T-helper 2 cell (primary cell): ENCODE measurements around the gene MBD3L3.
"Not testable (repeated sequence)": the region's sequence is repeated elsewhere in the genome, so short reads cannot be mapped to it uniquely, and the experiment has no call there.

Source experiments
- DNase-seq, 5 experiments: peaks; one replicate each; pipeline versions ENCODE4 v3.0.0 to v3.0.0-alpha.2; 2012 to 2022
- total RNA-seq, 2 donors: gene quantifications; one replicate each; lab custom pipeline; 2026; lab: John Stamatoyannopoulos, UW

The MBD3L3 gene
- 0 reads per million in 2 donors for total RNA-seq

DNA sequence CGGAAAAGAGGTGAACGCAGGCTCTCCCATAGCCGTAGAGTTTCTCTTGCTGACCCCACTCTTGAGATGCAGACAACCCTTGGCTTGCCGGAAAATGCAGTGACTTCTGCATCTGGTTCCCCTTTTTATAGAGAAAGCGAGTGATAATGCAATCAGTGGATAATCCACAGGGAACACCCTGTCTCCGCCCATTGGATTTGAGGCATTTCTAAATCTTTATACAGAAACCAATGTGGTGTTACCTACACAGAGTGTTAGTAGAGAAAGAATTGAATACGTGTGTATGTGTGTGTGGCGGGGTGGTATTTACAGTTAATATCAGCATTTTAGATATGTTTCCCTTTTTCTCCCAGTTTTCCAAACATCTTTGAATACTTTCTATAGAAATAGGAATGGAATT, at the start of gene MBD3L3:
MBD3L3 (minus strand) TSS at position 101 of the 400 bp plus-strand sequence; CDS start at position 30, 71 bp downstream.
- not testable (repeated sequence) for DNase-seq

DNA sequence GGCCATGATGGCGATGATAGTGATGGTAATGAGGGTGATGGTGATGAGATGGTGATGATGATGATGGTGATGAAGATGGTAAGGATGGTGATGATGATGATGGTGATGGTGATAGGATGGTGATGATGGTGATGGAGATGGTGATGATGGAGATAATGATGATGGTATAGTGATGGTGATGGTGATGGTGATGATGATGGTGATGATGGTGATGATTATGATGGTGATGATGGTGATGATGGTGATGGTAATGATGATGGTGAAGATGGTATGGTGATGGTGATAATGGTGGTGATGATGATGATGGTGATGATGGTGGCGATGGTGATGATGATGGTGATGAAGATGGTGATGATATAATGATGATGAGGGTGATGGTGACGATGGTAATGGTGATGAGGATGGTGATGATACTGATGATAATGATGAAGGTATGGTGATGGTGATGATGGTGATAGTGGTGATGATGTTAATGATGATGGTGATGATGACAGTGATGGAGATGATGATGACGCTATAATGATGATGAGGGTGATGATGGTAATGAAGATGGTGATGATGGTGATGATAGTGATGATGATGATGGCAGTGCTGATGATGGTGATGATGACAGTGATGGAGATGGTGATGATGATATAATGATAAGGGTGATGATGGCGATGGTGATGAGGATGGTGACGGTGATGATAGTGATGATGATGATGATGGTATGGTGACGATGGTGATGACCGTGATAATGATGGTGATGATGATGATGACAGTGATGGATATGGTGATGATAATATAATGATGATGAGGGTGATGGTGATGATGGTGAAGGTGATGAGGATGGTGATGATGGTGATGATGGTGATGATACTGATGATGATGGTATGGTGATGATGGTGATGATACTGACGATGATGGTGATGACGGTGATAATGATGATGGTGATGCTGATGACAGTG, 48.5 kb upstream of the MBD3L3 start:
- no peak for DNase-seq

DNA sequence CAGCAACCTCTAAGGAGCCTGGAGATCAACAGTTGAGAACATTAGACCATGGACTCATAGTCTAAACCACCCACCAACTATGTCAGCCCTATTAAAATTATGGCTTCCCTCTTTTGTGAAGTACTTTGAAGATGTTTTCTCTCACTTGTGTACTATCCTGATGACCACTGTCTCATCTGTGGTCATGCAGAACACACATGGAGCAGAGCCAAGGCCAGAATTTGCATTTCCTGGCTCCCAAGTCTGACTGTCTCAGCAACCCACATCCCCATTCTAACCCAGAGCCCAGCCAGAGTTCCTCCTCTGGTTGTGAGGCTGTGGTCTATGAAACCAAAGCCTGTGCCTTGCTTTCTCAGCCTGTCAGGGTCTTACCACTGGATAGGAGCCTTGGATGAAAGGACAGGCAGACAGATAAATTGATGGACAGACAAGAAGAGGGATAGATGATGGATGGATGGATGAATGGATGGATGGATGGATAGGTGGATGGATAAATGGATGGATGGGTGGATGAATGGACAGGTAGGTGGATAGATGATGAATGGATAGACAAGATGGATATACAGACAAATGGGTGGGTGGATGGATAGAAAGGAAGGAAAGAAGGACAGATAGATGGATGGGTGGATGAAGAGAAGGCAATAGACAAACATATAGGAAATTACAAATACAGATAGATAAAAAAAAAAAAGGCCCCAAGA, 46.4 kb upstream of the MBD3L3 start:
- no peak for DNase-seq

DNA sequence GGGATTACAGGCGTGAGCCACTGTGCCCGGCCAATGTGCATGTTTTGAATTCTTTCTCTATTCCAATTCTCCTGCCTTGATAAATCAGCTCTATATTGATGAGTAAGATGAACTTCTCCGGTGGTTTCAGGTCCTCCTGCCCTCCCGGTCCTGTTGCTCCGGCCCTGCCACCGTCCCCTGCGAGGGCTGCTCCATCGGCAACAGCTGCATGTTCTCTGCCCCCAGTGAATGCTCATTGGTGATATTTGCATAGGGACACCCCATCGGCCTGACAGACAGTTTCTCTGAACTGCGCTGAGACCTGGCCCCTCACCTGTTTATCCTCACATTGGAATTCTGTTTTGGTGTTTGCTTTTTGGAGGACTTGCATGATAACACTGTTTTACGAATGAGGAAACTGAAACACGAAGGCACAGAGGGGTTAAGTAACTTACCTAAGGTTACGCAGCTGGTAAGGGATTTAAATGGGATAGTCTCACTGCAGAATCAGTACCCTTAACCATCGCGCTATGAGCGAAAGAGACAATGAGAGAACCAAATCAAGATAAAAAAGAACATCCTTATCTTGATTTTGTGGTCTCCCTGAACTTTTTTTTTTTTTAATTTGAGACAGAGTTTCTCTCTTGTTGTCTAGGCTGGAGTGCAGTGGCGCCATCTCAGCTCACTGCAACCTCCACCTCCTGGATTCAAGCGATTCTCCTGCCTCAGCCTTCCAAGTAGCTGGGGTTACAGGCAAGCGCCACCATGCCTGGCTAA, 43.2 kb upstream of the MBD3L3 start:
- DNase-seq: peak in 2 of 5 experiments; percentile 6 to 83

DNA sequence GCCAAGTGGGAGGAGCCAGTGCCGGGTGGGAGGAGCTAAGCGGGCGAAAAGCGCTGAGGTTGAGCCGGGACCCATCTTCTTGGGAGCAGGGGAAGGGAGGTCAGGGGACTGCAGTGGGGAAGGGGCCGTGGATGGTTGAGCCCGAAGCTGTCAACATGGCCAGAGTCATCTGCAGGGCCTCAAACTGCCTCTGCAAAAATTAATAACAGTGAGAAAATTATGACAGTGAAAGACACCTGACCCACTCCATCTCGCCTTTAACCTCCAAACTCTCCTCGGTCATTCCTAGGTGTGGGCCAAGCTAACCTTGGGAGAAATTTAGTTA, 41.1 kb upstream of the MBD3L3 start:
- DNase-seq: no peak

DNA sequence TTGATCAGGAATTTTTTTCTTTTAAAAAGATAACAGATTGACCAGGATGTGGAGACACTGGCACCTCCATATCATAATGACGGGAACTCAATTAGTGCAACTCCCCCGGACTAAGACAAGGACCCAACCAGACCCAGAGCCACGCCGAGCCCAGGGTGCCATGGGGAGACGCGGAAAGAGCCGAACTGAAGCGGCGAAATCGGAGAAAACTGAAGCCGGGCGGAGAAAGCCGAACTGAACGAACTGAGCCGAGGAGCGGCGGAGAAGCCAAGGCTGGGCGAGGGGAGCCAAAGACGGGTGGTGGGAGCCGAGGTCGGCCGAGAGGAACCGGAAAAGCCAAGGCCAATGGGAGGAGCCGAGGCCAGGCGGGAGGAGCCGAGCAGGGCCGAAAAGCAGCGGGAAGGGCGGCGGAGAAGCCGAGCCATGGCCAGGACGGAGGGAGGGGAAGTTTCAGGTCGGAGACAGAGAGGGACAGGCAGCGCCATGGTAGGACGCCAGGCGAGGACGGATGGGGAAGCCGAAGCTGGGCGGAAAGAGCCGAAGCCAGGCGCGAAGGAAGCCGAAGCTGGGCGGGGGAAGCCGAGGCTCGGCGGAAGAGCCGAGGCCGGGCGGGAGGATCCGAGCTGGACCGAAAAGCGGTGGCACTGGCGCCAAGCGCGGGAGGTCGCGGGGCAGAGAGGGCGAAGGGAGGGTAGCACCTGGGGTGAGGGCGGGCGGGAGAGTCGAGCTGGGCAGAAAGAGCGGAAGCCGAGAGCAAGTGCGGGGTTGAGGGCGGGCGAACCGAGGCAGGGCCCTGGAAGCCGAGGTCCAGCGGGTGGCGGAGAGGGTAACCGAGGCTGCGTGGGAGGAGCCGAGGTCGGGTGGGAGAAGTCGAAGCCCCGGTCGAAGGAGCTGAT, 40.5 kb upstream of the MBD3L3 start:
- peak; percentile 62 to 93 (median 79) for DNase-seq

DNA sequence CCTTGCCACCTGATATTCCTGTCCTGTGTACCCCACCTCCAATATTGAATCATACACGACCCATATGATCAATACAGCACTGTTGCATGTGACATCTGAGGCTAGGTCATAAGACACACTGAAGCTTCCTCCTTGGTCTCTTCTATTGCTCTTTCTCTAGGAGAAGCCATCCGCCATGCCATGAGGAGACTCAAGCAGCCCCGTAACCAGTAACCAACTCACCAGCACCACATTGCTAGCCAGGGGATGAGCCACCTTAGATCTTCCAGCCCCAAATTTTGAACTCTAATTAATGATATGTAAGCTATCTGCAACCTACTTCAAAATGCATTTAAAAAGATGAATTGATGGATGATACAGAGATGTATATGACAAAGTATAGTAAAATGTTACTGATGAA, 39.6 kb upstream of the MBD3L3 start:
- DNase-seq: no peak

DNA sequence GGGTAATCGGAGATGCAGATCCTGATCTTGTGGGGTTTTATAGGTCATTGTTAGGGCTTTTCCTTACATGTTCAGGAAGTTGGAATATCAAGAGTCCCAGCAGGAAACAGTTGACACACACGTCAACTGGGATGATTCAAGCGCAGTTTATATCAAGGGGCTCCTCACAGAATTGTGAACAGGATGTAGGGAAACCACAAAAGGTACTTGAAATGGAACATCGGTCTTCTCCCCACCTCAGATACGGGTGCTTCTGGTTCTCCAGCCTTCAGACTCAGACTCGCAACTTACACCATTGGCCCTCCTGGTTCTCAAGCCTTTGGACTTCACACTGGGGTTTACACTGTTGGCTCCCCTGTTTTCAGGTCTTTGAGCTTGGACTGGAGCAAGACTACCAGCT, 30.5 kb upstream of the MBD3L3 start:
- DNase-seq: no peak

DNA sequence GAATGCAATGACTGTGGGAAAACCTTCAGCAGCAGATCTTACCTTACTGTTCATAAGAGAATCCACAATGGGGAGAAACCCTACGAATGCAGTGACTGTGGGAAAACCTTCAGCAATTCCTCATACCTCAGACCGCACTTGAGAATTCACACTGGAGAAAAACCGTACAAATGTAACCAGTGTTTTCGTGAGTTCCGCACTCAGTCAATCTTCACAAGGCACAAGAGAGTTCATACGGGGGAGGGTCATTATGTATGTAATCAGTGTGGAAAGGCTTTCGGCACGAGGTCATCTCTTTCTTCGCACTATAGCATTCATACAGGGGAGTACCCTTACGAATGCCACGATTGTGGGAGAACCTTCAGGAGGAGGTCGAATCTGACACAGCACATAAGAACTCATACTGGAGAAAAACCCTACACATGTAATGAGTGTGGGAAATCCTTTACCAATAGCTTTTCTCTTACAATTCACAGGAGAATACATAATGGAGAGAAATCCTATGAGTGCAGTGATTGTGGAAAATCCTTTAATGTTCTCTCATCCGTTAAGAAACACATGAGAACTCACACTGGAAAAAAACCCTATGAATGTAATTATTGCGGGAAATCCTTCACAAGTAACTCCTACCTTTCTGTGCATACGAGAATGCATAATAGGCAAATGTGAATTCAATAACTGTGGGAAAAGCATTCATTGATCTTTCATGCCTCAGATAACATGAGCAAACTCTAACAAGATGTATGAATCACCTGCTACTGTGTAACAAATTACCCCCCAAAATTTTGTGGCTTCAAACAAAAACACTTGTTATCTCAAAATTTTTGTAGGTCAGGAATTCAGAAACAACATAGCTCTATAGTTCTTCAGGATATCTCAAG, 24.8 kb upstream of the MBD3L3 start:
- DNase-seq: peak in 1 of 5 experiments; percentile 64

DNA sequence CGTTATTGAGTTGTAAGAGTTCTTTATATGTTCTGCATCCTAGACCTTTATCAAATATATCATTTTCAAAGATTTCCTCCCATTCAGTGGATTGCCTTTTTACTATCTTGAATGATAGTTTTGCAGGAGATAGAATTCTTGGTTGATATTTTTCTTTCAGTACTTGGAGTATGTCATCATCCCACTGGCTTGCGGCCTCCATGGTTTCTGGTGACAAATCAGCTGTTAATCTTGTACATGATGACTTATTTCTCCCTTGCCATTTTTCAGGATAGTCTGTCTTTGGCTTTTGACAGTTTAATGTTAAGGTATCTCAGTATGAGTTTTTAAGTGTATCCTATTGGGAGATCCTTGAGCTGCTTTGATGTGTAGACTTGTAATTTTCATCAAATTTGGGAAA, 19.5 kb upstream of the MBD3L3 start:
- no peak for DNase-seq

DNA sequence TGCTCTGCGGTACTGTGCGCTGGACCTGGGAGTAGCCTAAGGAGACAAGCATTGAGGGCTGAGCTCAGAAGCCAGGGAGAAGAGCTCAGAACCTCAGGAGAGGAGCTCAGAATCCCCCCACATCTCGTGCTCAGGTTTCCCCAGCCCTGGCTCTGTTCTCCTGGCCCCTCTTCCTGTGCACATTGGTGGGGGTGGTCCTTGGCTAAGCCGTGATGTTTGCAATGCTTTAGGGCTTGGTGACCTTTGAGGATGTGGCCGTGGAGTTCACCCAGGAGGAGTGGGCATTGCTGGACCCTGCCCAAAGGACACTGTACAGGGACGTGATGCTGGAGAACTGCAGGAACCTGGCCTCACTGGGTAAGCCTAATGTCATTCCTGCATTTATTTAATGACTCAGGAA, 17.7 kb upstream of the MBD3L3 start:
- no peak for DNase-seq

DNA sequence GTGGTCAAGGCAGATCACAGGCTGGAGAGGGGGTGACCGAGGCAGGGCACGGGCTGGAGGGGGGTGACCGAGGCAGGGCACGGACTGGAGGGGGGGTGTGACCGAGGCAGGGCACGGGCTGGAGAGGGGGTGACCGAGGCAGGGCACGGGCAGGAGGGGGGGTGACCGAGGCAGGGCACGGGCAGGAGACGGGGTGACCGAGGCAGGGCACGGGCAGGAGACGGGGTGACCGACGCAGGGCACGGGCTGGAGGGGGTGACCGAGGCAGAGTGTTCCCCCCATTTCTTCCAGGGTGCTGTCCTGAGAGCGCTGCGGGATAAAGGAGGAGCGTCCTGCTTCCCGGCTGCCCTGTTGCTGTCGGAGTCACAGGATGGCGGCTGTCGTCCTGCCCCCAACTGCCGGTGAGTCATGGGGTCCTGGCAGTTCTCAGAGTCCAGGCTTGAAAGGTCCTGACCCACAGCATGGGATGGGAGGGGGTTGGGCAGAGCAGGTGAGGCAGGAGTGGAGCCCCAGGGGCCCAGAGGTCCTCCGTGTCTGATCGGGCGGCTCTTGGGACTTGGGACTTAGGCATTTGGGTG, 16.3 kb upstream of the MBD3L3 start:
- DNase-seq: no peak

DNA sequence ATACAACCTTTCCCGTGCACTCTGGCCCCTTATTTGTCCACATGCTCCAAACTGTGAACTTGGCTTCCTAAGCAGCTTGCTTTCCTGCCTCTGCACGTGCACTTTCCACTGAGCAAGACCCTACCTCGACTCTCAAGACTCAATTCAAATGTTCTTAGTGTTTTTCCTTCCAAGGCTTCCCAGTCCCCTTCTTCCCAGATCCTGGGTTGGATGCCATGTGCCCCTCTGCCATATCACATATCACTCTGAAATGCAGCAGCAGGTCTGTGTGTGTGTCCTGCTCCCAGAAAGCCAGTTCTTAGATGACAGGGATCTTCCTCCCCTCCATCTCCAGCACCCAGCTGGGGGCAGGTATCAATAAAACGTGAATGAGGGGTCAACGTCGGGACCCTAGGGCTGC, 14.1 kb upstream of the MBD3L3 start:
- no peak for DNase-seq

DNA sequence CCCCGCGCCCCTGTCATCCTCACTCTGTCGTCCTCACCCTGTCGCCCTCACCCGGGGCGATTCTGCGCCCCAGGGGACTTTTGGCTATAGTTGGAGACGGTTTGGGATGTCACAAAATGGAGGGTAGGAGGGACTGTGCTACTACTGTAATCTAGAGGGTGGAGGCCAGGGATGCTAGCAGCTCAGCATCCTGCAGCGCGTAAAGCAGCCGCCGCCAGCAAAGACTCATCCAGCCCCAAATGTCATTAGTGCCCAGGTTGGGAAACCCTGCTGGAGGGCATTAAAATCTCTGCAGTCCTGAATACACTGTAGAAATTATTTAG, 11.4 kb upstream of the MBD3L3 start:
- peak in 1 of 5 experiments; percentile 69 for DNase-seq

DNA sequence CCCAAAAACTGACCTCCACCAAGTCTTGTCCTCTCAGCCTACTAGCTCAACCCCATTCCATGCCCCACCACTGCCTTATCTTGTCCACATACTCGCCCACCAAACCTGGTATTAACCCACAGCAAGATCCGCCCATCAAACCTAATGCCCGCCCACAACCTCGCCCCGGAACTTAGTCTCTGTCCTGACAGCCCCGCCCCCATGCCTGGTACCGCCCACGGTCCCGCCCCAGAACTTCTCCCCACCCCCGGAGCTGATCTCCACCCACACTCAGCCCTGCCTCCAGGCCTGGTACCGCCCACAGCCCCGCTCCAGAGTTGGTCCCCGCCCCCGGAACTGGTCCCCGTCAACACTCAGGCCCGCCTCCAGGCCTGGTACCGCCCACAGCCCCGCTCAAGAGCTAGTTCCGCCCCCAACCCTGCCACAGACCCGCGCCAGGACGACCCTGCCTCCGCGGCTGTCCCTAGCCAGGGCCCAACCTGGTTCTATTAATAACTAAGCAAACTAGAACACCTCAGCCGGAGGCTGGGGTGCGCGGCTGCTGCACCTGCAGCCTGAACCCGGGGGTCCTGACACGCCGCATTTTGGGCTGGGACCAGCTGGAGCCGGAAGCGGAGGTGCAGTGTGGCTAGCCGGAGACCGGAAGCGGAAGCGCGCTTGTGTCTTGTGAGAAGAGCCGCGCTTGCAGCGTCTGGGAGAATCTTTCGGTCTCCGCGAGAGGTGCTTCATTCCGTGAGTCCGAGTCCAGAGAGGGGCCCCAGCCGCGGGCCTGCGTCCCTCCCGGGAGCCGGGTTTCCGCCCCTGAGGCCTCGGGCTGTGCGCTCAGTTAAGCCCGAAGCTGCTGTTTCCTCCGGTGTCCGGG, 10.8 kb upstream of the MBD3L3 start, which contains the start of gene ZNF557:
ZNF557 (plus strand) TSS at position 662 of the 862 bp plus-strand sequence. CDS start 5,372 bp downstream, outside the sequence.
- peak; percentile 91 to 100 (median 98) for DNase-seq

DNA sequence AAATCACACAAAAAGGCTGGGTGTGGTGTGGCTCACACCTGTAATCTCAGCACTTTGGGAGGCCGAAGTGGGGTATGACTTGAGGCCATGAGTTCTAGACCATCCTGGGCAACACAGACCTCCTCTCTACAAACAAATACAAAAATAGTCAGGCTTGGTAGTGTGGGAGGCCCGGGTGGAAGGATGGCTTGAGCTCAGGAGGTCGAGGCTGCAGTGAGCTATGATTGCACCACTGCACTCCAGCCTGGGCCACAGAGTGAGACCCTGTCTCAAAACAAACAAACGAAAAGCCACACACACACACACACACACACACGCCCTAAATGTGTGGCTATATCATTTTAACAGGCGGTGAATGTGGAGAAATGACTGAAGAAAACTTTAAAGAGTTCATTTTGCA, 10.1 kb upstream of the MBD3L3 start:
- DNase-seq: no peak

DNA sequence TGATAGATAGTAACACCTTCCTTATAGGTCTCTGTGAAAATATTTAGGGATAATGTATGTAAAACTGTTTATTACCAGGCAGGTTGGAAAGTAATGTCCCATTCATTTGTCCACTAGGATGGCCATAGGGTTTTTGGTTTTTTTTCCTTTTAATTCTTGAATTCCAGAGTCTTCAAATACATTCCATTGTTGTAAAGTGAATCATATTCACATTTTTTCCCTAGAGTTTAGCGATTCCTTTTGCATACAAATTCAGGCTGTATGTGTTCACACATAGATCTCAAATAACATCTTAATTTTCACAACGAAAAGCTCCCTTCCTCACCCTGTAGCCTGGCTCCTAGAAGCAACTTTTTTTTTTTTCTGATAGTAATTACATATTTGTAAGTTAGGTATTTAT, 9.2 kb upstream of the MBD3L3 start:
- no peak for DNase-seq

DNA sequence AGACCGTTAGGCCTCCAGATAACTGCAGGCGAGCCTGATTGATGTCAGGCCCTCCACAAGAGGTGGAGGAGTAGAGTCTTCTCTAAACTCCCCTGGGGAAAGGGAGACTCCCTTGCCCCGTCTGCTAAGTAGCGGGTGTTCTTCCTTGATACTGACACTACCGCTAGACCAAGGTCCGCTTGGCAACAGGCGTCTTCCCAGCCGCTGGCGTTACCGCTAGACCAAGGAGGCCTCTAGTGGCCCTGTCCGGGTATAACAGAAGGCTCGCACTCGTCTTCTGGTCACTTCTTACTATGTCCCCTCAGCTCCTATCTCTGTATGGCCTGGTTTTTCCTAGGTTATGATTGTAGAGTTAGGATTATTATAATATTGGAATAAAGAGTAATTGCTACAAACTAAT, 8.6 kb upstream of the MBD3L3 start:
- not testable (repeated sequence) for DNase-seq

DNA sequence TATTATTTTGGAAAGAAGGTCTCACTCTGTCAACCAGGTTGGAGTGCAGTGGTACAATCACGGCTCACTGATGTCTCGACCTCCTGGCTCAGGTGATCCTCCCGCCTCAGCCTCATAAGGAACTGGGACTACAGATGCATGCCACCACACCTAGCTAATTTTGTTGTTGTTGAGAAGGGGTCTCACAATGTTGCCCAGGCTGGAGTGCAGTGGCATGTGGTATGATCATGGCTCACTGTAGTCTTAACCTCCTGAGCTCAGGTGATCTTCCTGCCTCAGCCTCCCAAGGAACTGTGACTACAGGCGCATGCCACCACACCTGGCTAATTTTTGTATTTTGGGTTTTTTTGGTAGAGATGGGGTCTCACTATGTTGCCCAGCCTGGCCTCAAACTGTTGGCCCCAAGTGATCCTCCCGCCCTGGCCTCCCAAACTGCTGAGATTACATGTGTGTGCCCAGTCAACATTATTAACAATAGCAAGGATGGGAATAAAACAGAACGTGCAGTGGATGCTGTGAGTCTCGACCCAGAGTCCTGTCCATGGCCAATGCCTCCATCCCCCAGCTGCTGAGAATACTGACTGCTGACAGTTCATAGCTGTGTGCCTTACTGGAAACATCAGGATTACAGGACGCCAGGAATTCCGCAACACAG, 5.4 kb upstream of the MBD3L3 start:
- DNase-seq: peak in 1 of 5 experiments; percentile 9
